ENCODE results near the gene PDE6B. TPM values are rescaled to one million over a fixed set of nuclear protein-coding genes. Genes with fewer than 3 reads are reported as not detected.
A peak's percentile ranks its signal among the peaks of the same experiment; 100 is the strongest.

PDE6B gene
- total and polyA plus RNA-seq, 2 of the 13 experiments (the other 11 are each of a cell fraction or from before 2014, with no cell fraction given): 0.38 to 0.40 TPM

DNA sequence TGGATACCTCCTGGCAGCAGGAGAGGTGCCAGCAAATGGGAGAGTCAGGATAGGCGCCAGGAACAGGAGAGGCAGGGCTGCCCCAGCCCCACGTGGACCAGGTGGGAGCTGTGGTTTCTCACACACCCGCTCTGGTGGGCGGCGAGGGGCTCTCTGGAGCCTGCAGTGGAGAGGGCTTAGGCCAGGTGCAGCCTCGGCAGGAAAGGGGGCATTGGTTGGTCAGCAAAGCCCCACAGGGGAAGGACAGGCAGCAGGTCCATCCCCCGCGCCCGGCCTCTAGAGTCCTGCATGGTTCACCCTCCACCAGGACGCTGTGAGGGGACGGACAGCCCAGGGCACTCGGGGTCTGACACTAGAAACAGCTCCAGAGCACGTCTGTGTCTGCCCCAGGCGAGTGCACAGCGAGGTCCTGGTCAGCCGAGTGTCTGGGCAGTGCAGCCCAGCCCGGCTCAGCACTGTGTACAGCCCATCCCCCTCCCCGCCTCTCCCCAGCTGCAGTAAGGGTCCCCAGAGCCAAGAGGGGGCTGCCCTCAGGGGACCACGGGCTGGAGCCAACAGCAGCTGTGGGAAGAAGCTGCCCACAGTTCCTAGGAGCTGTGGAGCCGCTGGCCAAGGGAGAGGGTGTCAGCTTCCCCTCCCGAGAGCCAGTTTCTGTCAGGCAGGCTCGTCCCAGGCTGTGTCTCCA lies 40.5 kb downstream of the PDE6B start:
- Histone ChIP-seq H4K20me1 (ENCODE audit: insufficient read depth, low read length) (no peaks in the 10 kb centered on the region), H3K36me3 (replicated peaks in 1 of 2; ENCODE audit: control insufficient read depth in 1 of 2, insufficient read depth in 2 of 2, low read length in 2 of 2) (no peaks in the 10 kb centered on the region), H3K4me3 (replicated peaks in 1 of 3; ENCODE audit: insufficient read depth in 1 of 3, low read depth in 2 of 3, low read length in 3 of 3) (peak overlapping the region in 2 of 3 experiments; percentile 13 to 50; a peak in 3 of 6 replicates), H3K4me2 (ENCODE audit: low read depth, low read length) (peak overlapping the region; percentile 55; the same call in 1 of the 2 replicates), H3K27me3 (ENCODE audit: control insufficient read depth in 1 of 2, insufficient read depth in 2 of 2, low read length in 2 of 2) (peaks cover 3 to 33% of the 10 kb centered on the region in 2 experiments; a peak in 4 of 5 replicates), H3K9me3 (ENCODE audit: low read length) (no peaks in the 10 kb centered on the region), H3K79me2 (ENCODE audit: insufficient read depth, low read length) (no peaks in the 10 kb centered on the region), H2AFZ (ENCODE audit: low read length) (no peak overlapping the region), H3K27ac (ENCODE audit: extremely low read length, insufficient read depth, low read length) (no peak overlapping the region), H3K4me1 (ENCODE audit: insufficient read depth, low read length) (peaks cover 24% of the 10 kb centered on the region), H3K9ac (ENCODE audit: insufficient read depth, low read depth, low read length) (peak overlapping the region; percentile 29; the same call in 1 of the 2 replicates)
- POLR2A ChIA-PET: interaction anchor here (1.5 kb wide), 1 partner anchor 21 kb away, joined by 3 read pairs; no protein-coding TSS in a partner anchor
- DNase-seq (ENCODE audit: low spot score) (no peak), ATAC-seq (peak; percentile 59), FAIRE-seq (no peak)
- WGBS (ENCODE audit: low lambda C conversion rate): 0% methylated on average over 2 of the region's 22 CpGs
- BruUV-seq (replicated peaks): no TSS peak
- intact Hi-C loops (cut with micrococcal nuclease; ENCODE audit: unreplicated experiment): no loop called here
- in situ Hi-C loops (cut with HindIII; ENCODE audit: extremely low pct_ligation_motif_present, low pct_unique_long_range_greater_than_20kb): no loop called here
- CTCF ChIA-PET (ENCODE audit: low intra/inter-chr PET ratio, low total read pairs): no interaction called here
- TF ChIP-seq, protein P1, sequence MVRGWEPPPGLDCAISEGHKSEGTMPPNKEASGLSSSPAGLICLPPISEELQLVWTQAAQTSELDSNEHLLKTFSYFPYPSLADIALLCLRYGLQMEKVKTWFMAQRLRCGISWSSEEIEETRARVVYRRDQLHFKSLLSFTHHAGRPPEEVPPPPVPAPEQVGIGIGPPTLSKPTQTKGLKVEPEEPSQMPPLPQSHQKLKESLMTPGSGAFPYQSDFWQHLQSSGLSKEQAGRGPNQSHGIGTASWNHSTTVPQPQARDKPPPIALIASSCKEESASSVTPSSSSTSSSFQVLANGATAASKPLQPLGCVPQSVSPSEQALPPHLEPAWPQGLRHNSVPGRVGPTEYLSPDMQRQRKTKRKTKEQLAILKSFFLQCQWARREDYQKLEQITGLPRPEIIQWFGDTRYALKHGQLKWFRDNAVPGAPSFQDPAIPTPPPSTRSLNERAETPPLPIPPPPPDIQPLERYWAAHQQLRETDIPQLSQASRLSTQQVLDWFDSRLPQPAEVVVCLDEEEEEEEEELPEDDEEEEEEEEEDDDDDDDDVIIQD (CRISPR knock-in tag; IDR thresholded peaks at IDR 0.05; ENCODE audit: low read depth): no peak
- TF ChIP-seq ZNF672 (CRISPR knock-in tag; IDR thresholded peaks at IDR 0.05): no peak
- TF ChIP-seq NCOA5 (CRISPR knock-in tag; IDR thresholded peaks at IDR 0.05): no peak
- no peak for TF ChIP-seq ZNF431 (CRISPR knock-in tag; IDR thresholded peaks at IDR 0.05; ENCODE audit: borderline replicate concordance, low read depth)
- TF ChIP-seq NFKB2 (CRISPR knock-in tag; IDR thresholded peaks at IDR 0.05; ENCODE audit: borderline replicate concordance): 0 out of 2 replicates have a peak, but pooled peaks have one; percentile 17
- no peak for TF ChIP-seq ZNF75D (CRISPR knock-in tag; IDR thresholded peaks at IDR 0.05; ENCODE audit: borderline replicate concordance)
- no peak for TF ChIP-seq TRIM24 (CRISPR knock-in tag; IDR thresholded peaks at IDR 0.05)
- TF ChIP-seq ZNF331 (CRISPR knock-in tag; IDR thresholded peaks at IDR 0.05): no peak
- peak; percentile 58; the same call in 1 of the 2 replicates for TF ChIP-seq ZNF768 (CRISPR knock-in tag; IDR thresholded peaks at IDR 0.05)
- TF ChIP-seq, protein P2, sequence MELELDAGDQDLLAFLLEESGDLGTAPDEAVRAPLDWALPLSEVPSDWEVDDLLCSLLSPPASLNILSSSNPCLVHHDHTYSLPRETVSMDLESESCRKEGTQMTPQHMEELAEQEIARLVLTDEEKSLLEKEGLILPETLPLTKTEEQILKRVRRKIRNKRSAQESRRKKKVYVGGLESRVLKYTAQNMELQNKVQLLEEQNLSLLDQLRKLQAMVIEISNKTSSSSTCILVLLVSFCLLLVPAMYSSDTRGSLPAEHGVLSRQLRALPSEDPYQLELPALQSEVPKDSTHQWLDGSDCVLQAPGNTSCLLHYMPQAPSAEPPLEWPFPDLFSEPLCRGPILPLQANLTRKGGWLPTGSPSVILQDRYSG (CRISPR knock-in tag; IDR thresholded peaks at IDR 0.05): no peak
- TF ChIP-seq ZBTB38 (CRISPR knock-in tag; IDR thresholded peaks at IDR 0.05): no peak
- TF ChIP-seq GTF2F1 (IDR thresholded peaks at IDR 0.05; ENCODE audit: low read length): no peak
- TF ChIP-seq ZIK1 (CRISPR knock-in tag; IDR thresholded peaks at IDR 0.05; ENCODE audit: borderline replicate concordance, low read depth): no peak
- TF ChIP-seq ZSCAN30 (CRISPR knock-in tag; IDR thresholded peaks at IDR 0.05): no peak
- TF ChIP-seq IRF2 (CRISPR knock-in tag; IDR thresholded peaks at IDR 0.05): no peak
- no peak for TF ChIP-seq FOXA3 (CRISPR knock-in tag; IDR thresholded peaks at IDR 0.05)
- no peak for TF ChIP-seq CSRNP1 (CRISPR knock-in tag; IDR thresholded peaks at IDR 0.05)
- TF ChIP-seq ESRRA (CRISPR knock-in tag; IDR thresholded peaks at IDR 0.05; ENCODE audit: low read depth): no peak
- TF ChIP-seq POLR2AphosphoS5 (IDR thresholded peaks at IDR 0.05; ENCODE audit: low read depth, low read length): no peak
- TF ChIP-seq MEF2D (CRISPR knock-in tag; IDR thresholded peaks at IDR 0.05): no peak
